ENCODE measurements around the gene KCTD5. TPM values are rescaled to one million over a fixed set of nuclear protein-coding genes. Genes with fewer than 3 reads are reported as not detected.

KCTD5 gene
- polyA plus RNA-seq, 1 donor from 2014 or later, result 42.7 TPM

- TF ChIP-seq EP300 (conservative IDR thresholded peaks at IDR 0.05; ENCODE audit: poor library complexity, severe bottlenecking), result no peak
- TF ChIP-seq TAF1 (IDR thresholded peaks at IDR 0.05; ENCODE audit: low read depth), result no peak
- no peak for TF ChIP-seq CTCF (IDR thresholded peaks at IDR 0.05; ENCODE audit: poor library complexity, severe bottlenecking)
- TF ChIP-seq POLR2AphosphoS5 (IDR thresholded peaks at IDR 0.05), result no peak
- no peak for TF ChIP-seq RAD21 (conservative IDR thresholded peaks at IDR 0.05)
- TF ChIP-seq SMC3 (conservative IDR thresholded peaks at IDR 0.05; ENCODE audit: poor library complexity), result no peak
- TF ChIP-seq MXI1 (conservative IDR thresholded peaks at IDR 0.05; ENCODE audit: poor library complexity, severe bottlenecking), result no peak
- no peak for TF ChIP-seq REST (IDR thresholded peaks at IDR 0.05; ENCODE audit: borderline replicate concordance)
- no peak for TF ChIP-seq EZH2 (IDR thresholded peaks at IDR 0.05; ENCODE audit: borderline replicate concordance, insufficient read depth, low read length, poor library complexity, severe bottlenecking)
- no peaks in the 10 kb centered on the region for H3F3A ChIP-seq (ENCODE audit: insufficient read depth, low read length, poor library complexity, severe bottlenecking)
- H3K9ac ChIP-seq (ENCODE audit: low read length), result no peak overlapping the region
- H4K20me1 ChIP-seq (ENCODE audit: insufficient read depth), result no peaks in the 10 kb centered on the region
- H3K36me3 ChIP-seq (ENCODE audit: insufficient read depth, low read length), result no peaks in the 10 kb centered on the region
- no peak overlapping the region for H3K4me3 ChIP-seq (ENCODE audit: low read length)
- no peaks in the 10 kb centered on the region for H3K27me3 ChIP-seq (ENCODE audit: insufficient read depth, low read depth, low read length)
- no peak overlapping the region for H3K4me2 ChIP-seq (ENCODE audit: low read length)
- no peaks in the 10 kb centered on the region for H3K9me3 ChIP-seq (ENCODE audit: low read length)
- no peak overlapping the region for H3K27ac ChIP-seq (ENCODE audit: low read length)
- no peak overlapping the region for H2AFZ ChIP-seq (ENCODE audit: low read depth, low read length)
- no peaks in the 10 kb centered on the region for H3K9me2 ChIP-seq (ENCODE audit: insufficient read depth, low read length)
- H3K79me2 ChIP-seq (replicated peaks; ENCODE audit: insufficient read depth, low read length), result no peaks in the 10 kb centered on the region
Observed at GRCh38 chr16:2711370-2712062, 29.2 kb downstream of the KCTD5 start.

GRCh38 chr16:2712063-2712441, 29.7 kb downstream of the KCTD5 start:
- H4K20me1 ChIP-seq (ENCODE audit: insufficient read depth), result no peaks in the 10 kb centered on the region
- no peaks in the 10 kb centered on the region for H3K9me3 ChIP-seq (ENCODE audit: low read length)
- no peak overlapping the region for H2AFZ ChIP-seq (ENCODE audit: low read depth, low read length)
- H3K9me2 ChIP-seq (ENCODE audit: insufficient read depth, low read length), result no peaks in the 10 kb centered on the region
- no peaks in the 10 kb centered on the region for H3K36me3 ChIP-seq (ENCODE audit: insufficient read depth, low read length)
- no peaks in the 10 kb centered on the region for H3K27me3 ChIP-seq (ENCODE audit: insufficient read depth, low read depth, low read length)
- H3K79me2 ChIP-seq (replicated peaks; ENCODE audit: insufficient read depth, low read length), result no peaks in the 10 kb centered on the region
- no peak overlapping the region for H3K27ac ChIP-seq (ENCODE audit: low read length)
- H3F3A ChIP-seq (ENCODE audit: insufficient read depth, low read length, poor library complexity, severe bottlenecking), result no peaks in the 10 kb centered on the region
- H3K4me2 ChIP-seq (ENCODE audit: low read length), result no peak overlapping the region
- H3K4me3 ChIP-seq (ENCODE audit: low read length), result no peak overlapping the region
- no peak overlapping the region for H3K9ac ChIP-seq (ENCODE audit: low read length)
- TF ChIP-seq RAD21 (conservative IDR thresholded peaks at IDR 0.05) (no peak), MXI1 (conservative IDR thresholded peaks at IDR 0.05; ENCODE audit: poor library complexity, severe bottlenecking) (no peak), EZH2 (IDR thresholded peaks at IDR 0.05; ENCODE audit: borderline replicate concordance, insufficient read depth, low read length, poor library complexity, severe bottlenecking) (no peak)

Measured in neural cell (in vitro differentiated cells).